Measurements from ENCODE around the gene FAM3A. TPM values are rescaled to one million over a fixed set of nuclear protein-coding genes. Genes with fewer than 3 reads are reported as not detected.

Gene FAM3A
- total and polyA plus RNA-seq, 2 of the 4 experiments (the other 2 are of a cell fraction), result 14.0 to 47.2 TPM

DNA sequence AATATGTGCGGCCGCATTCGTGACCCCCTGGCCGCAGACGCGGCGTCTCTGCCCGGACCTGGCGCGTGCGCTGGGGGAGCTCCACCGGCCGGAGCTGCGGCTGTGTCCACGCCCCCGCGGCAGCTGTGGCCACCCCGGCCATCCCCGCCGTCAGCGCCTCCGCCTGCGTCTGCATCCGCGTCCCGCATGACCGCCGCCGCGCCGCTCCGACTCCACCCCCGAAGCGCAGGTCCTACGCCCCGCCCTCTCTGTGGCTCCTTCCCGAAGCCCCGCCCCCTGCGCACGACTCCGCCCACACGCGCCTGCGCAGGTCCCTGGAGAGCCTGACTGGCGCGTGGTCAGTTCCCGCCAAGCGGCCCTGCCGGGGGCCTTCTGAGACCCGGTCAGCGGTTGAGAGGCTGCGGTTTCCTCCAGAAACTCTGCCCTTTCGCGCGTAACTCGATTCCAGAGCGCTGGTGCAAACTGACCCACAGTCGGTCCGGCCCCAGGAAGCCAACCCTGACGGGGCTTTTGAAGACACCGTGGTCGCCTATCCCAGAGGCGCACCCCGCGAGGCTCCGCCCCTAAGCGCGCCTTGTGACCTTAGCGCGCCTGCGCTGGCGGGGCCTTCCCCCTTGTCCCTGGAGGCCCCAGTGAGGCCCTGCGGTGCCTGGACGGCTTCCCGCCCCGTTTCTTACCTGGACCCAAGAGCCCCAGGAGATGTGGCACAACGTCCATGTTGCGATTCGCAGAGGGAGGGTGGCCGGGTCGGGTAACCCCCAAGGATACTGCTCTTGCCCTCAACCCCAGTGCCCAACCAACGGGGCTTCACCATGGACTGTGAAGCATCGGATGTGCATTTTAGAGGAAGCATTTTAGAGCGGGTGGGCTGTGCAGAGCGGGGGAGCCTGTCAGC is 37.1 kb downstream of the FAM3A start, which contains the start of gene LAGE3 (continued):
- TF ChIP-seq, protein P1, sequence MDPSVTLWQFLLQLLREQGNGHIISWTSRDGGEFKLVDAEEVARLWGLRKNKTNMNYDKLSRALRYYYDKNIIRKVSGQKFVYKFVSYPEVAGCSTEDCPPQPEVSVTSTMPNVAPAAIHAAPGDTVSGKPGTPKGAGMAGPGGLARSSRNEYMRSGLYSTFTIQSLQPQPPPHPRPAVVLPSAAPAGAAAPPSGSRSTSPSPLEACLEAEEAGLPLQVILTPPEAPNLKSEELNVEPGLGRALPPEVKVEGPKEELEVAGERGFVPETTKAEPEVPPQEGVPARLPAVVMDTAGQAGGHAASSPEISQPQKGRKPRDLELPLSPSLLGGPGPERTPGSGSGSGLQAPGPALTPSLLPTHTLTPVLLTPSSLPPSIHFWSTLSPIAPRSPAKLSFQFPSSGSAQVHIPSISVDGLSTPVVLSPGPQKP (IDR thresholded peaks at IDR 0.05; ENCODE audit: borderline replicate concordance, low read depth, low read length), result no peak
